ENCODE results near the gene ZNF777. TPM values are rescaled to one million over a fixed set of nuclear protein-coding genes. Genes with fewer than 3 reads are reported as not detected.

ZNF777 gene
- total RNA-seq, 1 experiment from 2014 or later = 12.0 TPM

DNA sequence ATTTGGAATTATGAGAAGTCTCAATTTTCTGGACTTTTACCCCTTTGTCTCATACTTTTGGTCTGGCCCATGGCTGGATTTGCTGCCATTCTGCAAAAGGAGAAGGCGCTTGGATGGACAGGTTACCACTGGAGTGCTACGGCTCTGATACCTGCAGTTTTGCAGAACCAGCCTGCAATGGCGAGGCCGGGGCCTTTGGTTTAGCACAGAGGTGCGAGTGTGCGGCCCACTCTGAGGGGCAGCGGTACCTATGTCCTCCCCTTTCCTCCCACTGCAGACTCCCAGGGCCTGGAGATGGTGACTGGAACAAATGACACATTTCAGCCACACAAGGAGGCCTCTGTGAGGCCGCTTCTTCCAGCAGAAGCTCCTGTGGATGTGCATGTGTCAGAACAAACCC is 11.9 kb downstream of the ZNF777 start:
- no peak for DNase-seq (ENCODE audit: low spot score)
- Mint-ChIP-seq H3K27ac (no peak overlapping the region), H3K4me3 (no peak overlapping the region), H3K36me3 (peaks cover 25% of the 10 kb centered on the region), H3K9me3 (no peaks in the 10 kb centered on the region), H3K27me3 (ENCODE audit: low read depth) (no peaks in the 10 kb centered on the region), H3K4me1 (no peaks in the 10 kb centered on the region)
- CTCF ChIA-PET = no interaction called here
- ATAC-seq = no peak
- POLR2A ChIA-PET = no interaction called here
- no peak for TF ChIP-seq OVOL2 (CRISPR knock-in tag; IDR thresholded peaks at IDR 0.05; ENCODE audit: borderline replicate concordance)
- no peak for TF ChIP-seq TP53 (CRISPR knock-in tag; IDR thresholded peaks at IDR 0.05)
- TF ChIP-seq CTCF (IDR thresholded peaks at IDR 0.05) = no peak
- TF ChIP-seq, protein P1, sequence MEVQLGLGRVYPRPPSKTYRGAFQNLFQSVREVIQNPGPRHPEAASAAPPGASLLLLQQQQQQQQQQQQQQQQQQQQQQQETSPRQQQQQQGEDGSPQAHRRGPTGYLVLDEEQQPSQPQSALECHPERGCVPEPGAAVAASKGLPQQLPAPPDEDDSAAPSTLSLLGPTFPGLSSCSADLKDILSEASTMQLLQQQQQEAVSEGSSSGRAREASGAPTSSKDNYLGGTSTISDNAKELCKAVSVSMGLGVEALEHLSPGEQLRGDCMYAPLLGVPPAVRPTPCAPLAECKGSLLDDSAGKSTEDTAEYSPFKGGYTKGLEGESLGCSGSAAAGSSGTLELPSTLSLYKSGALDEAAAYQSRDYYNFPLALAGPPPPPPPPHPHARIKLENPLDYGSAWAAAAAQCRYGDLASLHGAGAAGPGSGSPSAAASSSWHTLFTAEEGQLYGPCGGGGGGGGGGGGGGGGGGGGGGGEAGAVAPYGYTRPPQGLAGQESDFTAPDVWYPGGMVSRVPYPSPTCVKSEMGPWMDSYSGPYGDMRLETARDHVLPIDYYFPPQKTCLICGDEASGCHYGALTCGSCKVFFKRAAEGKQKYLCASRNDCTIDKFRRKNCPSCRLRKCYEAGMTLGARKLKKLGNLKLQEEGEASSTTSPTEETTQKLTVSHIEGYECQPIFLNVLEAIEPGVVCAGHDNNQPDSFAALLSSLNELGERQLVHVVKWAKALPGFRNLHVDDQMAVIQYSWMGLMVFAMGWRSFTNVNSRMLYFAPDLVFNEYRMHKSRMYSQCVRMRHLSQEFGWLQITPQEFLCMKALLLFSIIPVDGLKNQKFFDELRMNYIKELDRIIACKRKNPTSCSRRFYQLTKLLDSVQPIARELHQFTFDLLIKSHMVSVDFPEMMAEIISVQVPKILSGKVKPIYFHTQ (CRISPR knock-in tag; IDR thresholded peaks at IDR 0.05) = no peak
- no peak for TF ChIP-seq ZNF425 (CRISPR knock-in tag; conservative IDR thresholded peaks at IDR 0.05)
- no peak for TF ChIP-seq GRHL2 (CRISPR knock-in tag; IDR thresholded peaks at IDR 0.05; ENCODE audit: insufficient replicate concordance, severe bottlenecking)
- TF ChIP-seq, protein P2, sequence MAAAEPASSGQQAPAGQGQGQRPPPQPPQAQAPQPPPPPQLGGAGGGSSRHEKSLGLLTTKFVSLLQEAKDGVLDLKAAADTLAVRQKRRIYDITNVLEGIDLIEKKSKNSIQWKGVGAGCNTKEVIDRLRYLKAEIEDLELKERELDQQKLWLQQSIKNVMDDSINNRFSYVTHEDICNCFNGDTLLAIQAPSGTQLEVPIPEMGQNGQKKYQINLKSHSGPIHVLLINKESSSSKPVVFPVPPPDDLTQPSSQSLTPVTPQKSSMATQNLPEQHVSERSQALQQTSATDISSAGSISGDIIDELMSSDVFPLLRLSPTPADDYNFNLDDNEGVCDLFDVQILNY (CRISPR knock-in tag; IDR thresholded peaks at IDR 0.05) = no peak
- no peak for TF ChIP-seq NFYB (CRISPR knock-in tag; conservative IDR thresholded peaks at IDR 0.05; ENCODE audit: low read depth)
- TF ChIP-seq PRDM15 (CRISPR knock-in tag; IDR thresholded peaks at IDR 0.05) = no peak
- TF ChIP-seq, protein P3, sequence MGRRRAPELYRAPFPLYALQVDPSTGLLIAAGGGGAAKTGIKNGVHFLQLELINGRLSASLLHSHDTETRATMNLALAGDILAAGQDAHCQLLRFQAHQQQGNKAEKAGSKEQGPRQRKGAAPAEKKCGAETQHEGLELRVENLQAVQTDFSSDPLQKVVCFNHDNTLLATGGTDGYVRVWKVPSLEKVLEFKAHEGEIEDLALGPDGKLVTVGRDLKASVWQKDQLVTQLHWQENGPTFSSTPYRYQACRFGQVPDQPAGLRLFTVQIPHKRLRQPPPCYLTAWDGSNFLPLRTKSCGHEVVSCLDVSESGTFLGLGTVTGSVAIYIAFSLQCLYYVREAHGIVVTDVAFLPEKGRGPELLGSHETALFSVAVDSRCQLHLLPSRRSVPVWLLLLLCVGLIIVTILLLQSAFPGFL (CRISPR knock-in tag; IDR thresholded peaks at IDR 0.05; ENCODE audit: borderline replicate concordance) = no peak
- TF ChIP-seq, protein P4, sequence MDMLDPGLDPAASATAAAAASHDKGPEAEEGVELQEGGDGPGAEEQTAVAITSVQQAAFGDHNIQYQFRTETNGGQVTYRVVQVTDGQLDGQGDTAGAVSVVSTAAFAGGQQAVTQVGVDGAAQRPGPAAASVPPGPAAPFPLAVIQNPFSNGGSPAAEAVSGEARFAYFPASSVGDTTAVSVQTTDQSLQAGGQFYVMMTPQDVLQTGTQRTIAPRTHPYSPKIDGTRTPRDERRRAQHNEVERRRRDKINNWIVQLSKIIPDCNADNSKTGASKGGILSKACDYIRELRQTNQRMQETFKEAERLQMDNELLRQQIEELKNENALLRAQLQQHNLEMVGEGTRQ (CRISPR knock-in tag; IDR thresholded peaks at IDR 0.05) = no peak
- no peak for TF ChIP-seq NFE2L1 (CRISPR knock-in tag; IDR thresholded peaks at IDR 0.05)
- no peak for TF ChIP-seq SMAD3 (CRISPR knock-in tag; IDR thresholded peaks at IDR 0.05; ENCODE audit: borderline replicate concordance)
- no peak for TF ChIP-seq ATF2 (CRISPR knock-in tag; IDR thresholded peaks at IDR 0.05; ENCODE audit: borderline replicate concordance, low read depth)
- no peak for TF ChIP-seq JUN (CRISPR knock-in tag; IDR thresholded peaks at IDR 0.05)
- TF ChIP-seq, protein P5, sequence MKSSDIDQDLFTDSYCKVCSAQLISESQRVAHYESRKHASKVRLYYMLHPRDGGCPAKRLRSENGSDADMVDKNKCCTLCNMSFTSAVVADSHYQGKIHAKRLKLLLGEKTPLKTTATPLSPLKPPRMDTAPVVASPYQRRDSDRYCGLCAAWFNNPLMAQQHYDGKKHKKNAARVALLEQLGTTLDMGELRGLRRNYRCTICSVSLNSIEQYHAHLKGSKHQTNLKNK (CRISPR knock-in tag; IDR thresholded peaks at IDR 0.05) = no peak
- no peak for TF ChIP-seq E2F4 (CRISPR knock-in tag; IDR thresholded peaks at IDR 0.05; ENCODE audit: borderline replicate concordance, low read depth)
- TF ChIP-seq, protein P6, sequence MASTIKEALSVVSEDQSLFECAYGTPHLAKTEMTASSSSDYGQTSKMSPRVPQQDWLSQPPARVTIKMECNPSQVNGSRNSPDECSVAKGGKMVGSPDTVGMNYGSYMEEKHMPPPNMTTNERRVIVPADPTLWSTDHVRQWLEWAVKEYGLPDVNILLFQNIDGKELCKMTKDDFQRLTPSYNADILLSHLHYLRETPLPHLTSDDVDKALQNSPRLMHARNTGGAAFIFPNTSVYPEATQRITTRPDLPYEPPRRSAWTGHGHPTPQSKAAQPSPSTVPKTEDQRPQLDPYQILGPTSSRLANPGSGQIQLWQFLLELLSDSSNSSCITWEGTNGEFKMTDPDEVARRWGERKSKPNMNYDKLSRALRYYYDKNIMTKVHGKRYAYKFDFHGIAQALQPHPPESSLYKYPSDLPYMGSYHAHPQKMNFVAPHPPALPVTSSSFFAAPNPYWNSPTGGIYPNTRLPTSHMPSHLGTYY (CRISPR knock-in tag; IDR thresholded peaks at IDR 0.05) = no peak
- TF ChIP-seq TEAD4 (CRISPR knock-in tag; IDR thresholded peaks at IDR 0.05) = no peak

Data from WTC11 (cell line).